CD4-positive, CD25-positive, alpha-beta regulatory T cell (primary cell): Measurements from ENCODE around the gene PIMREG. TPM values are rescaled to one million over a fixed set of nuclear protein-coding genes. Genes with fewer than 3 reads are reported as not detected.

Experiments
- ATAC-seq, 2 donors: fragments of 150-1000 bp; cut with Tn5 transposase; one replicate each; pipeline ENCODE4 v1.10.0; 2021; ENCODE audit warnings: low read depth in 2 of 2, moderate number of reproducible peaks in 2 of 2, moderate library complexity in 1 of 2
- DNase-seq, 3 donors: peaks; one replicate each; pipeline versions ENCODE4 v3.0.0 to v3.0.0-alpha.2; 2012 to 2022; ENCODE audit warnings: mixed read lengths in 1 of 3
- H3K27ac ChIP-seq: one replicate; pipeline ENCODE4 v1.7.0; 2013; ENCODE audit warnings: mild to moderate bottlenecking, low read length; ENCODE audit not compliant: insufficient read depth, poor library complexity, severe bottlenecking
- H3K27me3 ChIP-seq: one replicate; pipeline ENCODE4 v1.7.0; 2013; ENCODE audit warnings: low read length; ENCODE audit not compliant: control insufficient read depth, insufficient read depth
- H3K36me3 ChIP-seq: one replicate; pipeline ENCODE4 v1.7.0; 2013; ENCODE audit warnings: mild to moderate bottlenecking, low read length, moderate library complexity; ENCODE audit not compliant: control insufficient read depth, insufficient read depth
- H3K4me1 ChIP-seq: 2 replicates; pipeline ENCODE4 v1.7.0; 2013; ENCODE audit warnings: mild to moderate bottlenecking, low read length; ENCODE audit not compliant: insufficient read depth, control insufficient read depth, poor library complexity, severe bottlenecking
- H3K4me3 ChIP-seq: one replicate; pipeline ENCODE4 v1.7.0; 2013; ENCODE audit warnings: low read depth, mild to moderate bottlenecking, low read length, moderate library complexity
- H3K9me3 ChIP-seq, 2 experiments: 1 replicate in 1 of 2; 2 replicates in 1 of 2; pipeline ENCODE4 v1.7.0; 2013; ENCODE audit warnings: low read length in 2 of 2, mild to moderate bottlenecking in 1 of 2, moderate library complexity in 1 of 2; ENCODE audit not compliant: control insufficient read depth in 2 of 2
- H3K27ac Mint-ChIP-seq, 3 donors: one replicate each; pipeline ENCODE4 v1.8.0; 2020 to 2022; ENCODE audit warnings: mild to moderate bottlenecking in 3 of 3, mixed read lengths in 3 of 3, moderate library complexity in 2 of 3
- H3K27me3 Mint-ChIP-seq: one replicate; pipeline ENCODE4 v1.8.0; 2022; ENCODE audit warnings: mild to moderate bottlenecking, mixed read lengths
- H3K36me3 Mint-ChIP-seq: one replicate; pipeline ENCODE4 v1.8.0; 2020; ENCODE audit warnings: mixed read lengths
- H3K4me1 Mint-ChIP-seq, 4 donors: one replicate each; pipeline ENCODE4 v1.8.0; 2020 to 2022; ENCODE audit warnings: mixed read lengths in 4 of 4, mild to moderate bottlenecking in 1 of 4
- H3K4me3 Mint-ChIP-seq, 4 donors: one replicate each; pipeline ENCODE4 v1.8.0; 2020 to 2022; ENCODE audit warnings: mild to moderate bottlenecking in 4 of 4, mixed read lengths in 4 of 4, moderate library complexity in 3 of 4
- H3K9me3 Mint-ChIP-seq, 7 donors: one replicate each; pipeline ENCODE4 v1.8.0; 2020 to 2022; ENCODE audit warnings: mixed read lengths in 7 of 7, mild to moderate bottlenecking in 3 of 7, moderate library complexity in 2 of 7
- polyA plus RNA-seq, 4 donors: library from polyadenylated mRNA; unstranded; fragments of 300-500 nt; fragmentation: Illumina TruSeq; gene quantifications; one replicate each; pipeline ENCODE4 v1.2.3, GENCODE V29; 2021
- total RNA-seq: library from RNA; stranded (reverse); gene quantifications from one replicate; pipeline ENCODE4 v1.2.3, GENCODE V29; 2022

Gene PIMREG
- total and polyA plus RNA-seq, 5 donors from 2014 or later: 0.20 to 0.41 (median 0.34) TPM; not detected in 1

DNA sequence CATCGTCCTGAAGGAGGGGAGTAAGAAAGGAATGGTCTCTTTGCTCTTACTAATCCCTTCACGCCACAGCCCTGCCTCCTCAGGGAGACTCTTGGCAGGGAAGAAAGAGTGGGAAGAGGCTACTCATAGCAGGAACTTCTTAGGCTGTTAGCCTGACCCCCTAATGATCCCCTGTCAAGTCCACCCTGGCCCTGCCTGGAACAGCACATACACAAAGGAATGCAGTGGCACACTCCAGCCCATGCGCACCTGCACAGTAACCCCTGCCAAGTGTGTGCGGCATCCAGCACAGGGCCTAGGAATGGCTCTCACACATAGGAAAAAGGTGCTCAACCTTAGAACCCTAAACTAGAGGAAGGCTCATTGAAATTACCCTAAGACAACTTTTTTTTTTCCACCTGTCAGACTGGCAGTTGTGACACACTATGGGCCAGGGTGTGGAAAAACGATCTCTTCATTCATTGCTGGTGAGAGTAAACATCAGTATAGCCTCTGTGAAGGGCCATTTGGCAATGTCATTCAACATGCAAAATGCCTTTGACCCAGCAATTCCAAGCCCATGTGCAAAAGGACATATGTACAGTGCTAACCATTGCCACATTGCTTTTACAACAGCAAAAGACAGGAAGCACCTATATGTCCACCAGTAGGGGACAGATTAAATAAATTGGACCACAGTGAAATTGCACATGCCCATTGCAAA is 50.1 kb downstream of the PIMREG start:
- no peak overlapping the region for H3K4me3 Mint-ChIP-seq
- H3K27ac ChIP-seq: no peak overlapping the region
- no peaks in the 10 kb centered on the region for H3K27me3 ChIP-seq
- H3K27me3 Mint-ChIP-seq: peaks cover 6% of the 10 kb centered on the region
- H3K9me3 Mint-ChIP-seq: peaks cover 0 to 3% (median 0%) of the 10 kb centered on the region in 7 donors
- no peak overlapping the region for H3K4me3 ChIP-seq
- no peaks in the 10 kb centered on the region for H3K36me3 ChIP-seq
- DNase-seq (no peak), ATAC-seq (no peak)
- H3K4me1 ChIP-seq: peaks cover 11% of the 10 kb centered on the region
- peaks cover 0 to 17% (median 13%) of the 10 kb centered on the region in 4 donors for H3K4me1 Mint-ChIP-seq
- no peak overlapping the region for H3K27ac Mint-ChIP-seq
- no peaks in the 10 kb centered on the region for H3K9me3 ChIP-seq
- no peaks in the 10 kb centered on the region for H3K36me3 Mint-ChIP-seq

DNA sequence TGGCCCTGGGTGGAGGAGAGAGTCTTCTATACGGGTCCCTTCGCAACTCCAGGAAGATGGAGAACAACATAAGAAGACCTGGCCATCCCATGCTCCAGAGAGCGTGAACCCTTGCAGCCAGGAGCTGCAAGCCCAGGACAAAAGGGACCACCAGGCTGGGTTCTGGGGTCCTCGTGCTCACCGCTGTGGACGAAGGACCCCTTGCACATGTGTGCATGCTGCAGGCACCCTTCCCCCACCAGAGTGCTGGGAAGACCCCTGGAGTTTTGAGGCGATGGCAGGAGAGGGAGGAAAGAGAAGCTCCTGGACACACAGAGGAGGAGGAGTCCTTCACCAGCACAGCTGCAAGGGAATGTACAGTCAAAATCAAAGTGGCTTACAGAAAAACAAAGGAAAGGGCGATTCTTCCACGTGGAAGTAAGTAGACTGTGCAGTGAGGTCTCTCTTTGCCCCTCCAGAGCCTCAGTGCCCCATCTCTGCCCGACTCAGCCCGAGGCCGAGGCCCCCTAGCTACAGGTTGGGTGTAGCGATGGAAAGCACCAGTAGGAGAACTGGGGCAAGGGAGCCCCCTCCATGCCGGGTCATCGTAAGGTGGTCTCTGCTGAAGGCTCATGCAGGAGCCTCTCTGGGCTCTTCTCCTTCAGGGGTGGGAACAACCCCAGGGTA is 51.3 kb downstream of the PIMREG start:
- ATAC-seq (no peak), DNase-seq (no peak)
- H3K9me3 Mint-ChIP-seq: peaks cover 0 to 3% (median 0%) of the 10 kb centered on the region in 7 donors
- Histone ChIP-seq H3K4me3 (peak overlapping the region; percentile 19), H3K9me3 (no peaks in the 10 kb centered on the region), H3K36me3 (no peaks in the 10 kb centered on the region), H3K27ac (no peak overlapping the region), H3K27me3 (no peaks in the 10 kb centered on the region), H3K4me1 (peaks cover 11% of the 10 kb centered on the region)
- no peak overlapping the region for H3K4me3 Mint-ChIP-seq
- peaks cover 6% of the 10 kb centered on the region for H3K27me3 Mint-ChIP-seq
- peak overlapping the region in 1 of 3 donors; percentile 32 for H3K27ac Mint-ChIP-seq
- H3K36me3 Mint-ChIP-seq: no peaks in the 10 kb centered on the region
- H3K4me1 Mint-ChIP-seq: peaks cover 0 to 17% (median 13%) of the 10 kb centered on the region in 4 donors

DNA sequence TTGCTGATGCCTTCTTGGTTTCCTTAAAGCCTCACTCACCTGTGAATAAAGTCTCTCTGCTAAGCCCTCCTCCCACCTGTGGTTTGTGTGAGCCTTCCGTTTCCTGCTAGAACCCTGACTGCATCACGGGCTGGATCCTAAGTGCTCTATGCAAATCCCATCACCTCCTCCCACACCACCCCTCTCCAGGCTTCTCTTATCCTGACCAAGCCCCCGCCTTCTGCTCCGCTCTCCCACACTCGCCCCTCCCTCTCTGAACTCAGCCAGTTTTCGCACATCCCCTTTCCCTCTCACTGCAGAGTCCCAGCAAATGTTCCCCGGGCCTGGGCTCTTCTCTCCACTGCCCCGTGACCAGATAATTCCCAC is 51.8 kb downstream of the PIMREG start:
- no peak for ATAC-seq
- H3K27ac Mint-ChIP-seq: peak overlapping the region in 1 of 3 donors; percentile 73
- peak overlapping the region in 1 of 4 donors; percentile 71 for H3K4me3 Mint-ChIP-seq

DNA sequence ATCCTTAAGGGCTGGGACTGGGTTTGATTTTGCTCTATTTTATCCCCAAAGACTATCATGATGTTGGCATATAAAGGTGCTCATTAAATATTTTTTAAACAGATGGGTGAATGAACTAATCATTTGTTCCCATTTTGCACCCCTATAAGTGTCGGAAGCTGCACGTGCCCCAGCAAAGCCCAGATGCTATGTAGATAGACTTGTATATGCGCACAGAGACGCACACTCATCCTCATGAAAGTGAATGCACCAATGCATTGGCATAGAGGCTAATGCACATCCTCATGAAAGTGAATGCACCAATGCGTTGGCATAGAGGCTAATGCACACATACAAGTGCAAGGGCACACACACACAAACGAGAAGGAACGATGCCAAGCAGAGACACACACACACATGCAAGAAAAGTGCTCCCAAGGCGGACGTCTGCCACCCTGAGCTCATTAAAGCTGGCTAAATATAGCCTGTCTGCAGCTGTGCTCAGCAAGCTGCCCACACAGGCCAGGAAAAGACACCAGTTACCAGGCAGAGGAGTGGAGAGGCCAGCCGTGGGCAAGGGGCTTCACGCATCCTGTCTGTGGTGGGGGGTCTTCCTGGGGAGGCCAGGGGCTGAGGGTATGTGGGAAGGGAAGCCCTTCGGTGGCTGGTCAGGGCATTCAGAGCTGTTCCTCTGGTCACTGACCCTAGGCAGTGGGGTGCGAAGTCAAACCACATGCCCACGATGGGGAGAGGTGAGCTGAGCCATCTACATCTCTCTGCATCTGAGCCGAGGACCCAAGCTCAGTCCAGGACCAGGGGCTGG is 52.6 kb downstream of the PIMREG start:
- H3K4me1 ChIP-seq: peaks cover 11% of the 10 kb centered on the region
- DNase-seq: no peak
- H3K4me3 Mint-ChIP-seq: peak overlapping the region in 1 of 4 donors; percentile 71

More for the DNA sequence above, 51.8 kb downstream of the PIMREG start:
- Mint-ChIP-seq H3K27me3 (peaks cover 6% of the 10 kb centered on the region), H3K9me3 (peaks cover 0 to 3% (median 0%) of the 10 kb centered on the region in 7 donors), H3K36me3 (no peaks in the 10 kb centered on the region), H3K4me1 (peaks cover 0 to 17% (median 13%) of the 10 kb centered on the region in 4 donors)
- peaks cover 11% of the 10 kb centered on the region for H3K4me1 ChIP-seq
- no peak overlapping the region for H3K27ac ChIP-seq
- no peaks in the 10 kb centered on the region for H3K9me3 ChIP-seq
- peak overlapping the region; percentile 19 for H3K4me3 ChIP-seq
- no peaks in the 10 kb centered on the region for H3K36me3 ChIP-seq
- H3K27me3 ChIP-seq: no peaks in the 10 kb centered on the region
- peak in 1 of 3 donors; percentile 18 for DNase-seq

DNA sequence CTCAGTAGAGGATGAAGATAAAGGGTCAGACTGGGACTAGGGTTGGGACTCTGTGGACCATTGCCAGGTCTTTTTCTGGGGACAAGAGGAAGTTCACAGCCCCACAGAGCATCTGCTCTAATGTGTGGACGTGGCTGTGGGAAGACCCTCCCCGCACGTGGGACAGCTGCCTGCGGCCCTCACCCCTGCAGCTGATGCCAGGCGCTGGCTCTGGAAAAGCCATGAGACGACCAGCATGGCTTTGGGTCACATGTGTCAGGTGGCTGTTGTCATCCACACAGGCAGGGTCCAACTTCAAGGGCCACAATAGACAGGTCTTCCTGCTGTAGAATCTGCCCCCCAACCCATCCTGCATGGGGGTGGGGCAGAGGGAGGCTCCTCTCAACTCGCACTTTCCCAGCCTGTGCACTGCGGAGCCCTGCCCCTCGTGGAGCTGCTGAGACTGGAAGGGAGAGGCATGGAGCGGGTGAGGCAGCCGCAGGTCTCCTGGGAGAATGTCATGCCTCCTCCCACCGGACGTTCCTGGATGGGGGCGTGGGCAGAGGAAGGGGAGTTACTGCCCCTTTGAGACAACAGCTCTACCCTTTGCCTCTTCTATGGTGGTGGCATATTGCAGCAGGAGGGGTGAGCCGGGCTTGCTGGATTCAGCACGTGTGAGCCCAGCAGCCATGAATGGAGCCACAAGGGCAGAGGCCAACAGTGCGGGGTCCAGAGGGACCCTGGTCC is 53.4 kb downstream of the PIMREG start:
- no peak overlapping the region for H3K4me3 Mint-ChIP-seq

More for the DNA sequence above, 52.6 kb downstream of the PIMREG start:
- Histone ChIP-seq H3K27me3 (no peaks in the 10 kb centered on the region), H3K27ac (no peak overlapping the region), H3K4me3 (no peak overlapping the region), H3K36me3 (no peaks in the 10 kb centered on the region), H3K9me3 (no peaks in the 10 kb centered on the region)
- Mint-ChIP-seq H3K4me1 (peaks cover 0 to 17% (median 13%) of the 10 kb centered on the region in 4 donors), H3K27me3 (peaks cover 6% of the 10 kb centered on the region), H3K9me3 (peaks cover 0 to 3% (median 0%) of the 10 kb centered on the region in 7 donors), H3K27ac (no peak overlapping the region), H3K36me3 (no peaks in the 10 kb centered on the region)
- ATAC-seq: no peak

DNA sequence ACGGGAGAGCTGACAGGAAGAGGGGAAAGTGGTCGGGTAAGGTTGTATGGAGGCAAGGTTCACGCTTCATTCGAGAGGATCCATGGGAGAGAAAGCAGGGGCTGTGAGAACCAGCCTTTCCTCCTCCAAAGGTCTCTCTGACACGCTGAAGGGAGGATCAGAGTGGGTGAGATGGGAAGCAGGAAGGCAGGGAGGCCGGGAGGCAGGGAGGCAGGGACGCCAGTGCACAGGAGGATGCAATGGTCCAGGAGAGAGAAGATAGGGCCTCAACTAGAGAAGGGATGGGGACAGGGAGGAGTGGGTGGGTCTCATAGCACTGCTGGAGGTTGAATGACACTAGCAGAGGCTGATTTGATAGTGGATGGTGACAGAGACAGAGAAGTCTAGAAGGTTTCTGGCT is 54.1 kb downstream of the PIMREG start:
- DNase-seq: no peak
- H3K4me1 ChIP-seq: peaks cover 11% of the 10 kb centered on the region
- H3K9me3 ChIP-seq: no peaks in the 10 kb centered on the region
- H3K27ac ChIP-seq: no peak overlapping the region
- Mint-ChIP-seq H3K27ac (no peak overlapping the region), H3K27me3 (peaks cover 6% of the 10 kb centered on the region), H3K4me3 (no peak overlapping the region), H3K9me3 (peaks cover 0 to 3% (median 0%) of the 10 kb centered on the region in 7 donors), H3K36me3 (no peaks in the 10 kb centered on the region), H3K4me1 (peaks cover 0 to 17% (median 13%) of the 10 kb centered on the region in 4 donors)
- ATAC-seq: no peak
- no peaks in the 10 kb centered on the region for H3K36me3 ChIP-seq
- no peak overlapping the region for H3K4me3 ChIP-seq
- H3K27me3 ChIP-seq: no peaks in the 10 kb centered on the region

More for the DNA sequence above, 53.4 kb downstream of the PIMREG start:
- Histone ChIP-seq H3K9me3 (no peaks in the 10 kb centered on the region), H3K4me1 (peaks cover 11% of the 10 kb centered on the region), H3K4me3 (no peak overlapping the region), H3K27me3 (no peaks in the 10 kb centered on the region), H3K27ac (no peak overlapping the region), H3K36me3 (no peaks in the 10 kb centered on the region)
- no peaks in the 10 kb centered on the region for H3K36me3 Mint-ChIP-seq
- DNase-seq (no peak), ATAC-seq (no peak)
- H3K27me3 Mint-ChIP-seq: peaks cover 6% of the 10 kb centered on the region
- H3K9me3 Mint-ChIP-seq: peaks cover 0 to 3% (median 0%) of the 10 kb centered on the region in 7 donors
- no peak overlapping the region for H3K27ac Mint-ChIP-seq
- peaks cover 0 to 17% (median 13%) of the 10 kb centered on the region in 4 donors for H3K4me1 Mint-ChIP-seq

DNA sequence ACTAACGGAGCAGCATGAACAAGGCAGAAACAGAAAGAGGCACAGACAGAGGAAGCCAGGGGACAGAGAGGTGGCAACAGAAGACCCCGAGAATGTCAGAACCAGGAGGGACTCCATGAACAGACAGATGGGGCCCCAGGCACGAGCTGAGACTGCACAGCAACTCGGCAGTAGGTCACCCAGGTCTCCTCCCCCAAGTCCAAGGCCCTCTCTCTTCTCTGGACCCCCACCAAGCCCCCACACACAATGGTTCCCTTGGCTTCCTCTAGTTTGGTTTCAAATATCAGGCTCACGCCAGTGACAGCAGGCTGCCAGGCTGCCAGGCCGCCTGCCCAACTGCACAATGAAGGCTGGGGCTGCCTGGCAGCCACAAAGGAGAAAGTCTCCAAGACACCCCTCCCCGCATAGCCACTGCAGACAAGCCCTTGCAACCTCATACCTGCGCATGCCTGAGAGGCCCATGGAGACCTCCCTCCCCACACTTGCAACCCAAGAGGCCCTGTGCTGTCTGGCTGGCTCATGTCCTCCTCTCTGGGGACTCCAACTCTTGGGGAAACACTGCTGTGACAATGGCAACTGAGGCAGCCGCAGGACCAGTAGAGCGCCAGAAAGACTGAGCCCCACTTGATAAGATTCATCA is 54.8 kb downstream of the PIMREG start:
- H3K4me3 ChIP-seq: no peak overlapping the region
- ATAC-seq (no peak), DNase-seq (no peak)
- H3K4me1 Mint-ChIP-seq: peaks cover 0 to 17% (median 13%) of the 10 kb centered on the region in 4 donors
- H3K27me3 ChIP-seq: no peaks in the 10 kb centered on the region
- peaks cover 10% of the 10 kb centered on the region for H3K27me3 Mint-ChIP-seq
- H3K27ac ChIP-seq: no peak overlapping the region
- H3K4me3 Mint-ChIP-seq: no peak overlapping the region
- H3K9me3 ChIP-seq: no peaks in the 10 kb centered on the region
- no peak overlapping the region for H3K27ac Mint-ChIP-seq
- H3K9me3 Mint-ChIP-seq: peaks cover 0 to 2% (median 0%) of the 10 kb centered on the region in 7 donors
- H3K36me3 Mint-ChIP-seq: peaks cover 3% of the 10 kb centered on the region
- peaks cover 11% of the 10 kb centered on the region for H3K4me1 ChIP-seq
- no peaks in the 10 kb centered on the region for H3K36me3 ChIP-seq
